GM04504 (cell line): Measurements from ENCODE around the gene COL4A5.
"Not testable (repeated sequence)": the region's sequence is repeated elsewhere in the genome, so short reads cannot be mapped to it uniquely, and the experiment has no call there.

Experiments used
- DNase-seq: peaks from one replicate; pipeline ENCODE4 v3.0.0-alpha.2; 2012; ENCODE audit warnings: low read depth

The COL4A5 gene

DNA sequence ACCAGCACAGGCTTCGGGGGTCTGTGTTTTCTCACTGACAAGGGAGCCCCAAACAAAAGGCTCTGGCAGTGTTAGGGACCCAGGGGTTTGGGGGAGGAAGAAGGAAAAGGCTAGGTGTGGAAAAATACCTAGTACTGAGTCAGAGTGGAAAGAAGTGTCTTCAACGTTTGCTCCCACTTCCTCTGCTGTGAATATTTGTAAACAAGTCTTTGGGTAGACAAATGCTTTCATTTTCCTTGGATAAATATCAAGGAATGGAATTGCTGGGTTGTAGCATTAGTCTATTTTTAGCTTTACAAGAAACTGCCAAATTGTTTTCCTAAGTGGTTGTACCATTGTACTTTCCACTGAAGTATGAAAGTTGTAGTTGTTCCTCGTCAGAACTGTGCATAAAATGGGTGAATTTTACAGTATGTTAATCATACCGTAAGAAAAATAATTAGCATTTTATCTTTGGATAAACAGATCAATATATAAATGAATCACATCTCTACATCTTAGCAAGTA is 17.4 kb downstream of the COL4A5 start:
- no peak for DNase-seq

DNA sequence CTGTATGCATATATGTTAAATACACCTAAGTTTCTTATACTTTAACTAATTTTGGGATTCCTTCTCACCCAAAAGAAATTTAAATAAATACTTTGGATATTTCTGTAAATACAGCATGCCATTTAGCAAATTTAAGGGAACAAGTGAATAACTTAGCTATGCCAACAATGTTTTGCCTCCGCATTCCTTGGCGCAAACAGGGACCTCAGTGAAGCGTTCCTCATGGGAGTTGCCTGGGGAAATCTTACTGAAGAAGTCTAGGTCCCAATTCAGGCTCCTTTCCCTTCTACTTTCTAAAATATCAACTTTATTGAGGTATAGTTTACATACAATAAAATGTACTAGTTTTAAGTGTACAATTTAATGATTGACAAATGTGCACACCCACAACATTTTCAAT is 25.0 kb downstream of the COL4A5 start:
- no peak for DNase-seq

DNA sequence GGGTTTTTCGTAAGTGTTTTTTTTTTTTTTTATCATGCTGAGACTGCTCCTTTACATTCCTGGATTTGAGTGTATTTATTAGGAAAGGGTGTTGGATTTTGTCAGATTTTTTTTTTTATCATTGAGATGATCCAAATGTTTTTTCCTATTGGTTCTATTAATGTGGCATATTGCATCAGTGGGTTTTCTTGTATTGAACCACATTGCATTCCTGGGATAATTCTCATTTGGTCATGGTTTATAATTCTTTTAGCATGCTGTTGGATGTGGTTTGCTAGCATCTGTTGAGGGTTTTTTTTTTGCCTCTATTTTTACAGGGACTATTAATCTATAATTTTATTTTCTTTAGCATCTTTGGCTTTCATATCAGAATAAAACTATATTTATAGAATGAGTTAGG is 28.8 kb downstream of the COL4A5 start:
- DNase-seq: peak; percentile 0

DNA sequence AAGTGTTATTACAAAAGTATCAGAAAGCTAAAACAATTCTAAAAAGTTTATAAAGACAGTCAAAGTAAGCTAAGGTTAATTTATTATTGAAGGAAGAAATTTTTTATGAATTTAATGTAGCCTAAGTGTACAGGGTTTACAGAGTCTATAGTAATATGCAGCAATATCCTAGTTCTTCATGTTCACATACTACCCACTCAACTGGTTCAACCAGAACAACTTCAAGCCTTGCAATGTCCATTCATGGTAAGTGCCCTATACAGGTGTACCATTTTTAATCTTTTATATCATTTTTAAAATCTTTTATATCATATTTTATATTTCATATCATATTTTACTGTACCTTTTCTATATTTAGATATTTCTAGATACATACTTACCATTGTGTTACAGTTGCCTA is 34.3 kb downstream of the COL4A5 start:
- no peak for DNase-seq

DNA sequence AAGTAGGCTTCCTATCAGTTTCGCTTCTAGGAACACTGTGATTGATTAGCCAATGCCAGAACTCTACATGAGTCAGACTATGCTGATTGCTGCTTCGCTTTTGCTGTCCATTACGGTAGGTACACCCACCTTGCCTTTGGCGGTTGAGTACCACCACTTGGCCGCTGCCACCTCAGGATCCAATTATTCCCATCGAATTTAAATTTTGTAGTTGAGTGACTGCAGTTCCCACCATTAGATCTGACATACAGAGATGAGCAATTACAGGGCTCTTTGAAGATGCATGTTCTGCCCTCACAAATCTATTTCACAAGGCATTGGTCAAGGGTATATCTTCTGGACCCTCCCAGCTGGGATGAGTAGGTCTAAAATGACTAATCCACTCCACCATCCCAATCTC is 41.9 kb downstream of the COL4A5 start:
- not testable (repeated sequence) for DNase-seq

DNA sequence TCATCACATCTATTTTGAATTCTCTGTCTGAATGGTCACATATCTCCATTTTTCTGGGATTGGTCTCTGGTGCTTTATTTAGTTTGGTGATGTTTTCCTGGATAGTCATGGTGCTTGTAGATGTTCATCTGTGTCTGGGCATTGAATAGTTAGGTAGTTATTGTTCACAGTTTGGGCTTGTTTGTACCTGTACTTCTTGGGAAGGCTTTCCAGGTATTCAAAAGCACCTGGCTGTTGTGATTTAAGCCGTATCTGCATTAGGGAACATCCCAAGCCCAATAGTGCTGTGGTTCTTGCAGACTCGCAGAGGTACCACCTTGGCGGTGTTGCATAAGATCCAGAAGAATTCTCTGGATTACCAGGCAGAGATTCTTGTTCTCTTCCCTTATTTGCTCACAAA is 44.6 kb downstream of the COL4A5 start:
- no peak for DNase-seq

DNA sequence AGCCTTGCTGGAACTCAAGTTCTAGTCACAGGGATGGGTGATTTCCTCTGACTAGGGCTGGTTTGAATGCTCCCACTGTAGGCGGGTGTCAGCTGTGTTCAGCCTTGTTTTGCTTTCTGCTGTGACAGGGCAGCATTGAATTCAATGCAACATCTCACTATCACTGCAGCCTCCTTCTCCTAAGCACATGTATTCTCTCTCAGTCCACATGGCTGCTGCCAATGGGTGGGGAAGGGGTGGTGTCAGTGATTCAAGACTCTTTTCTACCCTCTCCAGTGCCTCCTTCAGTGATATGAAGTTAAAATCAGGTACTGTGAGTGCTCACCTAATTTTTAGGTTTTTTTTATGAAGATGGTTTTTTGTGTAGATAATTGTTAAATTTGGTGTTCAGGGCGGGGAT is 46.3 kb downstream of the COL4A5 start:
- DNase-seq: no peak

DNA sequence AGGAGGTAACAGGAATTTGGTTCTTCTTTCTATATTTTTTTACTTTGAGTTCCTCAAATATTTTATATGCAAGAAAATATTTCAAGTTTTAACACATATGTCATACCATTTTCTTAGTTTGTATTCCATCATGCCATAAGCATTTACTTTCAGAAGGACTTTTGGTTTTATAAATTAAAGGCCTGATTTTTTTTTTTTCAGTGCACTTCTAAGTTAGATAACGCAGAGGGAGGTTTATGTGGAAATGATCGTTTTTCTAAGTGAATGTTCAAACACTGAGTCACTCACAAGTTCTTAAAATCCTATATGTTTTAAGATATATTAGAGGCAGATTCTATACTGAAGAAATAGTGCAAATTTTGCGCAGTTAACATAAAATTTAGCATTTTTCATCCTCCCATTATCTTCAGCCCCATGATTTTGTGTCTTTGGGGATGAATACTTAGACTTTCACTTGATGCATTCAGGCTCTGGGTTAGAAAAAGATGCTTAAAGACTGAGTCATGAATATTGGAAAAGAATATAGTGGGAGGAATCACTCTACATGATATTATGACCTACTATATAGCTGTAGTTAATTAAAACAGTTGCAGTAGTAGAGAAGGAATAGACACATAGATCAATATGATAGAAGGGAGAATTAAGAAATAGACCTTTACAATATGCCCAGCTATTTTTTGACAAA is 54.9 kb downstream of the COL4A5 start:
- DNase-seq: no peak

DNA sequence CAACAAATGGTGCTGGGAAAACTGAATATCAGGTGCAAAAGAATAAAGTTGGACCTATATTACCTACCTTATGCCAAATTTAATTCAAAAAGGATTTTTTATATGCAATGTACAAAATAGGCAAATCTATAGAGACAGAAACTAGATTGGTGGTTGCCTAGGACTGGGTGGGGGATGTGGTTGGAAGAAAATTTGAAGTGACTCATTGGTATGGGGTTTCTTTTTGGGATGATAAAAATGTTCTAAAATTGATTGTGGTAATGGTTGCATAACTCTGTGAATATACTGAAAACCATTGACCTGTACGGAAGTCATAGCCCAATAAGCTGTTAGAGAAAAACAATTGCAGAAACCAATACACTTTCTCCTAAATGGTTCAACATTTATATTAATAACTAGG is 72.1 kb downstream of the COL4A5 start:
- DNase-seq: no peak

DNA sequence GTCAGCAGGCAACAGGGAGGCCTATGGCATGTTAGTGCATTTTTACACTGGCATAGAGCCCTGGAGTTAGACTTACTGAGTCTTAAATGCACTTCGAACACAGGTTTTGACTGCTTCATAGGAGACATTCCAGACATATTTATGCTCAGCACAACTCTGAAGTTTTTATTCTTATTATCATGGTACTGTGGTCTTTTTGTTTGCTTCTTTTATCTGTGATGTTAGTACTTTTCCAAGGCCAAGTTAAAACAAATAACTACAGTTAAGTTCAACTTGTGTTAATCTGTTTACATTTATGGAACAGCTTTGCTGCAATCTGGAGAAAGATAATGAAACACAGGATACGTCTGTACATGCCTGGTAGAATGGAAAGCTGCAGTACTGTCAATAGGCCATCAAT is 76.5 kb downstream of the COL4A5 start:
- no peak for DNase-seq

DNA sequence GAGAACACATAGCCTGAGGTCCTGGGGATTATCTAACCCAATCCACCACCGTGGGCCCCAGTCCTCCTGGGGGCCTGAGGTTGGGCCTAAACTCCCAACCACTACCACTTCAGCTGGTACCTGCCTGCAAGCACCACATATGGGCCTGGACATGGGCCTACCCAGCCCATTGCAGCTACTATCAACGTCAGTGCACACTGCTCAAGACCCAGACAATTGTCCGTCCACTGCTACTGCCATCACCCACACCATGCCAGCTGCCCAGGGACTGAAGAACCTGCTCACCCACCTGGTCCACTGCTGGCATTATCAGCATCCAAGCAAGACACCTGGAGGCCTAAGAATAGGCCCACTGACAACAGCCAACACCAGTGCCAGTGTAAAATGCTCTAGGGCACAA is 88.1 kb downstream of the COL4A5 start:
- DNase-seq: no peak

DNA sequence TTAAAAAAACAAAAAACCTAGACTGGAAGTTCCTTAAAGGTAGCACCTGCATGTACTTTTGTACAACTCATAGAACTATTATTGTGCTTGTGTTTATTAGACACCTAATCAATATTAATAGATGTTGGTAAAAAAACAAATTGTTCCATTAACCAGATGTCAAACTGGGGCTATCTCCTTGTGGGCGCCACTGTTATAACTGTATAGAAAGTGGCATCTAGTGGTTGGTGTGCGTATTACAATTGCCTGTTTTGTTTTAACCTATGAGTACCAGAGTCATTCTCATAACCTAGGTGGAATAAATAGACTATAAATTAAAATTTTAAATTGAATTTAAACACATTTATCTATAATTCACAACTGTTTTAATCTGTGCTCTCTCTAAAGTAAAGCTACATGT is 97.4 kb downstream of the COL4A5 start:
- peak; percentile 2 for DNase-seq

DNA sequence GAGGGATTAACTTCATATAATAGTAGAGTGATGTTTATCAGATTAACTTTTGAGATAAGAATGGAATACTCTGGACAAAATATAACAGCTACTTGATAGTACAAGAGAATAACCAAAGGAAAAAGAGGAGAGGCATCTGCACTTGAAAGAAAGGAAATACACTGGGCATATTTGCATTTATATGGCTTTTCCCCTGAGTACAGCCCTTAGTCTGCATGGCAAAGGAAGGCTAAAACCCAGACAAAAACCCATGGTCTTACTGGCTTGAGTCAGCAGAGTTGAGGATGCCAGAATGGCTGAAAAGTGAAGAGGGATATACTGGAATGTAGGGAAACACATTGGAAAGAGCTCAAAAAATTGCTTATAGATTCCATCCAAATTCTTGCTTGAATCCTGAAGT is 101.6 kb downstream of the COL4A5 start:
- DNase-seq: no peak

DNA sequence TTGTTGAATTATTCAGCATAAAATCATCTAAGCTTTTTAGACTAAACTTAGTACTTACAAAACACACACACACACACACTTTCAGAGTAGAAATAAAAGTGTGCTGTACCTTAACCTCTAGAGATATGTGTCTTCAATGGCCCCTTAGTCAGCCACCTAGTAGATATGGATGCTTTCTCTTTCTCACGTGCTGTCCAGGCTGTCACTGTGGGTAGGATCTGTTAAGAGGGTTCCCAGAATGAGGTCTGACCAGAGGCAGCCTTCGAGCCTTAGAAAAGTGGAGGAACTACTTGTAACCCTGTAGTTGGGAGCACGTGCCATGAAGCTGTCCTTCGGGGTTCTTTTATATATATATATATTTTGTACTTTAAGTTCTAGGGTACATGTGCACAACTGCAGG is 117.9 kb downstream of the COL4A5 start:
- DNase-seq: no peak

DNA sequence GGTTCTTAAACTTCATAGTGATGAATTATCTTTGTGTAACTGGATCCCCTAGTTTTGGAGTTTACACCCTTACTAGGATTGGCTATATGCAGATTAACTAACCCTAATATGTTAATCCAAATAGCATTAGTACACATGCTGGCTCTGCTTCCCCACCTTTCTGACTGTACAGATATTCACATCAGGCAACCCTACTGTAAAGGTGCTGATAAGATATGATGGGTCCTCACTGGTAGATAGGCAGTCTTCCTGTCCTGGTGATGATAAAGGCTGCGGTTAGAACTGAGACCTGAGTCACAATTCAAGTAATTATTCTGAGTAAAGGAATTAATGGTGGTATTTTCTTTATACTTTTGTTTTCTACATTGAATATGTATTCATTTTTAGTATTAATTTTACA is 118.6 kb downstream of the COL4A5 start:
- no peak for DNase-seq

DNA sequence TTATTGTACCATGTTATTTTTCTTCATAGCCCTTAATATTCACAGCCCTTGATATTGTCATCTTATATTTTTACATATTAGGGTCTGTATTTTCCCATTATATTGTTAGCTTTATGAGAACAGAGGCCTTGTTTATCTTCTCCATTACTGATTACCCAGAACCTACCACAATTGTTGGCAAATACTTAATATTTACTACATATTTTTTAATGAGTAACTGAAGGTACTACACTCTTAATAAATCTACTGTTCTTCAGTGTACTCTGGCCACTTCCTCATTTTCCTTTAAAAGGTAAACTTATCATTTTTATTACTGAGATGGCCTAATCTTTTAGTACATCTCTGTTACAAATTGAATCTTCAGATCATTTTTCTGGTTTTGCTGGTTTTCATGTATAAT is 133.5 kb downstream of the COL4A5 start:
- no peak for DNase-seq

DNA sequence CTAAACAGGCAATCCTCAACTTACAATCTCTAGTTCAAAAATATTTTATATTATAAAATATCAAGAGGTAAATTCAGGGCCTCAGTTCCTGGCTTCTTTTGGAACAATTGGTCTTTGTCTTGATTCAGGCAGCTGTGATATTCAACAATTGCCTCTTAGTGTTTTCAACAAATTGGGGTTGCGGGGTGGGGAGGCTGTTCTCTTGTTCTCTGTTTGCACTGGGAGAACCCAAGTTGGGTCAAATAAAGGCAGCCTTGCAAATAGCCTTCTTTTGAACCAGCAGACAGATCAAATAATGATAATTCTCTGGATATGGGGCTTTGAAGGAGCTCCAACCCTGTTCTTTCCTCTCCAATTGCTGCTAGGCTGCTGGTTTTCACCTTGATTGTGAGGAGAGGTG is 142.5 kb downstream of the COL4A5 start:
- DNase-seq: no peak

DNA sequence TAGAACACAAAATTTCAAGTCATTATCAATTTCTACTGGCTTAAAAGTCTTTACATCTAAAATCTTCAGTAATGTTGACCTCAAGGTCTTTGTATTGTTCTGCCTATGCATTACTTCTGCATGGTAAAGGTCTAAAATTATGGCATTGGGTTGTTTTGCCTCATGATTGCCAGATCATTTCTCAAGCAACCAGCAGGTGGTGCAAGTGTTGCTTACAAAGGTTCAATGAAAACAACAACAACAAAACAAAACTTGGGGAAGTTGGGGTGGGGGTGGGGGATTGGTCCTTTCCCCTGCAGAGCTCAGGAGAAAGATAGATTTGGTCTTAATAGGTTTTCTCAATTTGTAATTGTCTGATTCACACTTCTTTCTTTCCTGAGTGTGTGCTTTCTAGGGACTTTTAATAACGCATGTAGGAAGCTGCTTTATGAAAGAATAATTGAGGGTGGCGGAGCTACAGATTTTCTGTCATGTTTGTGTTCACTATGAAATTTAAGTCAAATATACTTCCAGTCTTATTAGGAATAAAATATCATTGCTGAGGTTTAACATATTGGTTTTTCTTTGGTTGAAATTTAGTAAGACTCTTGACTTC is 145.1 kb downstream of the COL4A5 start:
- no peak for DNase-seq

DNA sequence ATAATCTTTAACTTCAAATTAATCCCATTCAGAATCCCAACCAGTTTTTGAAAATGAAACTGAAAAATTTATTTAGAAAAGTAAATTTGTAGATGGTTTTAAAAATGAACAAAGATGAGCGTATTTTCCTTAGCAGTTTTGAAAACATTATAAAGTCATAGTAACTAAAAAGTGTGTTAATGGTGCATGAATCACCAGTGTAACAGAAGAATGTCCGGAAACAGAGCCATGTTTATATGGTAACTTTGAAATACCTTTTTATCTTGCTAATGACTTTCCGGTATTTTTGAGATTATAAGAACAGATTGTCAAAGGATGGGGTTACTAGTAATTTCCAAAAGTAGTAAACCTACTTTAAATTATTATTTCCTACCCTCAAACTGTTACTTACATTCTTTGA is 150.9 kb downstream of the COL4A5 start:
- DNase-seq: no peak

DNA sequence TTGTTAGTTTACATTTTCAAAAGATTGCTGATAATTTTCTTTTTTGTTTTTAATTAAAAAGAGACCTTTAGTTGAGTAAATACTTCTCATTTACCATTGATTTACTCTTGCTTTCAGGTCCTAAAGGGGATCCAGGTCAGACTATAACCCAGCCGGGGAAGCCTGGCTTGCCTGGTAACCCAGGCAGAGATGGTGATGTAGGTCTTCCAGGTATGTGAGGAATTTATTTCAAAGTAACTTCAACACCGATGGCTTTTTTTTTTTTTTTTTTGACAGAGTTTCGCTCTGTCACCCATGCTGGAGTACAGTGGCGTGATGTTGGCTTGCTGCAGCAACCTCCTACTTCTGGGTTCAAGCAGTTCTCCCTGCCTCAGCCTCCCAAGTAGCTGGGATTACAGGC is 161.6 kb downstream of the COL4A5 start:
- no peak for DNase-seq

DNA sequence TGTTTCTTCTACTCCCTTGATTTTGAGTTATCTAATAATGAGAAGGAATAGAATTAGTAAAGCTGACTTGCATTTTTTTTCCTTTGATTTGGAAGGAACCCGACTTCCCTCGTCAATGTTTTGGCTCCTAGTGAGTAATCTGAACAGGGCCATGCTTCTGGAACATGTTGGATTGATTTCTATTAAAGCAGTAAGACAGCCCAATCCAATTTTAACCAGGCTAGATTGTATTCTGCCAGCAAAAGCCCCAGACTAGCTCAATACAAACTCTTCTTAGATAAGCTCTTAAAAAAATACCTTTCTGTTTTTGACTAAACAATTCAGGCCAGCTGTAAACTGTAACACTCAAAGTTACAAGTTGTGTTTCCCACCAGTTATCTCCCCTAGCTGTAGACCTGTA is 170.5 kb downstream of the COL4A5 start:
- no peak for DNase-seq

DNA sequence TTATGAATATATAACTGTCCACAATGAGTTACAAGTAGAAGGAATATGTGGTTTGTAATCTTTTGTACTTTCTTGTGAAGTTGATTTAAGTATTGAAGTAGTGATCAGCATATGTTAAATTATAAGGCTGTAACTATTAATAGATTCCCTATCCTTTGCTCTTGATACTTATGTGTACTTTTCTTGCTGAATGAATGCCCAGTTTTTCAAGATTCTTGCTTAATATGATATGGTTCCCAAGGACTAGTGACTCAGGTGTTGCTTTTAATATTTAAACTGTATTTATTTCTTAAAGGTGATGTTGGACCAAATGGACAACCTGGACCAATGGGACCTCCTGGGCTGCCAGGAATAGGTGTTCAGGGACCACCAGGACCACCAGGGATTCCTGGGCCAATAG is 175.0 kb downstream of the COL4A5 start:
- no peak for DNase-seq

DNA sequence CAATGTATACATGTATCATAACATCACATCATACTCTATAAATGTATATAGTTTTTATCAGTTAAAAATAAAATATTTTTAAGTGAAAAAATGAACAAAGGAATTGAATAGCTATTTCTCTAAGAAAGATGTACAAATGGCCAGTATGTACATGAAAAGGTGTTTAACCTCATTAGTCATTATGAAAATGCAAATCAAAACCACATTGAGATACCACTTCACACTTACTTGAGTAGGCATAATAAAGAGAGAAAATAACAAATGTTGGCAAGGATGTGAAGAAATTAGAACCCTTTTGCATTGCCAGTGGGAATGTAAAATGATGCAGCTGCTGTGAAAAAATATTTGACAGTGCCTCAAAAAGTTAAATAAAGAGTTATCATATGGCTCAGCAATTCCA is 201.2 kb downstream of the COL4A5 start:
- no peak for DNase-seq

DNA sequence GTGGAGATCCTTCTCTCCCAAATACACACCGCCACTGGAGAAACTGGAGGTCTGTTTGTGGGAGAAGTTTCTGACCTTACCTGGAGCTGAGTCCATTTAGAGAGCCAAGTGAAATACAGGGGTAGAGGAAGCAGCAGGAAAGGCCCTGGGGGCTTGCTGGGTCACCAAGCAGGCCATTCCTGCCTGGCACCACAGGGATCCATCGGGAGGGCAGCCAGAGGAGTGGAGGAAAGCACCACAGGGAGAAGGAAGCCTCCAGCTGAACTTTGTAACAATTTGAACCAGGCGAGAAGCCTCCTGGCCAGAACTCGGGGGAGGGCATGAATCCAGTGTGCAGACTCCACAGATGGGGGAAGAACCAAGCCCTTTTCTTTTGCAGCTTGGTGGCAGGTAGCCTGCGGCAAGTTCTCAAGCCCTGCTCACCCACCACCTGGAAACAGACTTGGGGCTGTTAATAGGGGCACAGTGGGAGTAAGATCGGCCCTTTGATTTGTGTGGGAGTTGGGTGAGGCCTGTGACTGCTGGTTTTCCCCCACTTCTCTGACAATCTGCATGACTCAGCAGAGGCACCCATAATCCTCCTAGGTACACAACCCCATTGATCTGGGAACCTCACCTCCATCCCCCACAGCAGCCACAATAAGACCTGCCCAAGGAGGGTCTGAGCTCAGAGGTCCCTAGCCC is 202.1 kb downstream of the COL4A5 start:
- DNase-seq: no peak
